Coronary artery (tissue), 2 donors: ENCODE data around the gene PARD6A.

Experiments used
- DNase-seq: peaks from one replicate; pipeline ENCODE4 v3.0.0-alpha.2; 2017; ENCODE audit warnings: low spot score
- H3K27ac ChIP-seq, 2 donors: fragments of 200-600 bp; sonication (generic); one replicate each; pipeline ENCODE4 v1.5.1; 2016 to 2019
- H3K4me3 ChIP-seq: fragments of 200-600 bp; sonication (generic); 2 replicates; pipeline ENCODE4 v1.5.1; 2016; ENCODE audit warnings: mild to moderate bottlenecking, moderate library complexity
- CTCF ChIP-seq: fragments of 200-600 bp; sonication (generic); IDR thresholded peaks from one replicate; pipeline ENCODE4 v1.5.1; 2019; ENCODE audit warnings: antibody characterized with exemption

PARD6A gene

GRCh38 chr16:67653789-67654402 lies 6.9 kb upstream of the PARD6A start:
- Histone ChIP-seq H3K4me3 (peak overlapping the region; percentile 64), H3K27ac (no peak overlapping the region)
- TF ChIP-seq CTCF: no peak
- no peak for DNase-seq

GRCh38 chr16:67654403-67654911 lies 6.3 kb upstream of the PARD6A start:
- no peak for DNase-seq
- no peak for TF ChIP-seq CTCF
- H3K4me3 ChIP-seq: no peak overlapping the region
- H3K27ac ChIP-seq: no peak overlapping the region

- no peak for TF ChIP-seq CTCF
- Histone ChIP-seq H3K4me3 (no peak overlapping the region), H3K27ac (no peak overlapping the region)
- DNase-seq: no peak
Measured at GRCh38 chr16:67655363-67655762, 5.4 kb upstream of the PARD6A start.

GRCh38 chr16:67656344-67657016 lies 4.3 kb upstream of the PARD6A start:
- no peak for TF ChIP-seq CTCF
- Histone ChIP-seq H3K4me3 (no peak overlapping the region), H3K27ac (no peak overlapping the region)
- DNase-seq: no peak

- Histone ChIP-seq H3K27ac (no peak overlapping the region), H3K4me3 (no peak overlapping the region)
- no peak for DNase-seq
- TF ChIP-seq CTCF: no peak
Measured at GRCh38 chr16:67657017-67657608, 3.6 kb upstream of the PARD6A start.

- Histone ChIP-seq H3K27ac (no peak overlapping the region), H3K4me3 (no peak overlapping the region)
- TF ChIP-seq CTCF: no peak
- no peak for DNase-seq
Measured at GRCh38 chr16:67657751-67658518, 2.8 kb upstream of the PARD6A start.
